Heart left ventricle (tissue), 13 donors: ENCODE results near the gene COPE.

Experiments
- POLR2A ChIP-seq, 2 donors: fragments of 450-650 bp; IDR thresholded peaks; one replicate each; pipeline ENCODE4 v1.6.1; 2017; ENCODE audit warnings: antibody characterized with exemption in 2 of 2, mild to moderate bottlenecking in 2 of 2, moderate library complexity in 2 of 2
- TF ChIP-seq, protein P1 (sequence below), 12 donors: fragments of 200-600 bp; sonication (generic) in 4 of 12; IDR thresholded peaks; one replicate each; pipeline versions ENCODE4 v1.5.0 to v1.8.0; 2018 to 2022; ENCODE audit warnings: antibody characterized with exemption in 12 of 12, mild to moderate bottlenecking in 5 of 12
- donor health status: ischemic (EF 13 %, LVEDD 7.1; RV severe dilation, severe dysfunction).
- donor health status: DM: no; HTN: yes; CAD: no.
- donor health status: DM: no; HTN: no; CAD: no.
- donor health status: ischemic (EF 25% LVEDD 6.9; RV normal size, moderate dysfunction).
- donor health status: ischemic (EF 25% LVEDD 5.7; RV mildly dilated, moderate dysfunction).
- donor health status: ischemic (EF 35%, LVEDD 5.7; RV mildly dilated, moderate dysfunction).
- donor health status: nonischemic (EF 11% LVEDD 7.7; RV severe dilation, severe dysfunction).
- donor health status: DM: yes; HTN: yes; CAD: no.
- donor health status: PGD.
- donor health status: ischemic (EF 29% LVEDD 5.4; RV normal size, mild dysfunction).
- donor health status: nonischemic (EF 23%, LVEDD 6.1; RV moderate dilation, normal function).

- TF ChIP-seq, protein P1, sequence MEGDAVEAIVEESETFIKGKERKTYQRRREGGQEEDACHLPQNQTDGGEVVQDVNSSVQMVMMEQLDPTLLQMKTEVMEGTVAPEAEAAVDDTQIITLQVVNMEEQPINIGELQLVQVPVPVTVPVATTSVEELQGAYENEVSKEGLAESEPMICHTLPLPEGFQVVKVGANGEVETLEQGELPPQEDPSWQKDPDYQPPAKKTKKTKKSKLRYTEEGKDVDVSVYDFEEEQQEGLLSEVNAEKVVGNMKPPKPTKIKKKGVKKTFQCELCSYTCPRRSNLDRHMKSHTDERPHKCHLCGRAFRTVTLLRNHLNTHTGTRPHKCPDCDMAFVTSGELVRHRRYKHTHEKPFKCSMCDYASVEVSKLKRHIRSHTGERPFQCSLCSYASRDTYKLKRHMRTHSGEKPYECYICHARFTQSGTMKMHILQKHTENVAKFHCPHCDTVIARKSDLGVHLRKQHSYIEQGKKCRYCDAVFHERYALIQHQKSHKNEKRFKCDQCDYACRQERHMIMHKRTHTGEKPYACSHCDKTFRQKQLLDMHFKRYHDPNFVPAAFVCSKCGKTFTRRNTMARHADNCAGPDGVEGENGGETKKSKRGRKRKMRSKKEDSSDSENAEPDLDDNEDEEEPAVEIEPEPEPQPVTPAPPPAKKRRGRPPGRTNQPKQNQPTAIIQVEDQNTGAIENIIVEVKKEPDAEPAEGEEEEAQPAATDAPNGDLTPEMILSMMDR (IDR thresholded peaks at IDR 0.05): no peak
- TF ChIP-seq POLR2A (IDR thresholded peaks at IDR 0.05): no peak
Measured at GRCh38 chr19:18948075-18948975, 29.1 kb upstream of the COPE start.
